HG03095 (cell line): Measurements from ENCODE around the gene FLNA.
"Not testable (repeated sequence)": the region's sequence is repeated elsewhere in the genome, so short reads cannot be mapped to it uniquely, and the experiment has no call there.

Experiments used
- ATAC-seq: cut with Tn5 transposase; IDR thresholded peaks from one replicate; pipeline ENCODE4 v1.9.1; 2021; ENCODE audit warnings: moderate library complexity; ENCODE audit not compliant: unreplicated experiment

FLNA gene

GRCh38 chrX:154309041-154309775 is 65.2 kb downstream of the FLNA start:
- ATAC-seq = no peak

GRCh38 chrX:154308108-154308946 is 66.1 kb downstream of the FLNA start:
- no peak for ATAC-seq

GRCh38 chrX:154307202-154307601 is 67.2 kb downstream of the FLNA start:
- no peak for ATAC-seq

GRCh38 chrX:154305541-154306205 is 68.8 kb downstream of the FLNA start:
- no peak for ATAC-seq

- no peak for ATAC-seq
Observed at GRCh38 chrX:154304846-154305245, 69.6 kb downstream of the FLNA start.

- no peak for ATAC-seq
Observed at GRCh38 chrX:154303476-154303875, 71.0 kb downstream of the FLNA start.

- not testable (repeated sequence) for ATAC-seq
Observed at GRCh38 chrX:154302998-154303397, 71.4 kb downstream of the FLNA start.

GRCh38 chrX:154300816-154301215 is 73.6 kb downstream of the FLNA start:
- ATAC-seq = no peak
